Activated naive CD8-positive, alpha-beta T cell treated with anti-CD3 and anti-CD28 coated beads, Interleukin-2, amount 50 U/mL, for 16 hours (primary cell): Measurements from ENCODE around the gene PRSS33.

ENCODE experiments used
- DNase-seq: peaks from one replicate; pipeline ENCODE4 v3.0.0-alpha.2; 2020; ENCODE audit warnings: low read depth, low spot score

PRSS33 gene

DNA sequence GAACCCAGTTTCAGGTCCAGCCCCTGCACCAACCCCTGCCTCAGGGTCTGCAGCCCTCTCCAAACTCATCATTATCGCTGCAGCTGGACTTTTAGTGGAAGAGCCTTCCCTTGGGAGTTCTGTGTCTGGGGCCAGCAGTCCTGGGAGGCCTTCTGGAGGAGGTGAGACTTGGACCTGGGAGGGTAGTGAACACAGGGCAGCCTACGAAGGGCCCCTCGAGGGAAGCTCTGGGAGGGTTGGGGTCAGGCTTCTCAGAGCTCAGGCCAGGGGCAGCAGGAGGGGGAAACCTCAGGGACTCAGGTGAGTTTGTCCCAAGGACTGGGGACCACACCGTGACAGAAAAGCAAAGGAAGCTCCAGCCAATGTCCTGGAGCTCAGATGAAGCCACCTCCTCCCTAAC is 46.2 kb downstream of the PRSS33 start:
- no peak for DNase-seq

DNA sequence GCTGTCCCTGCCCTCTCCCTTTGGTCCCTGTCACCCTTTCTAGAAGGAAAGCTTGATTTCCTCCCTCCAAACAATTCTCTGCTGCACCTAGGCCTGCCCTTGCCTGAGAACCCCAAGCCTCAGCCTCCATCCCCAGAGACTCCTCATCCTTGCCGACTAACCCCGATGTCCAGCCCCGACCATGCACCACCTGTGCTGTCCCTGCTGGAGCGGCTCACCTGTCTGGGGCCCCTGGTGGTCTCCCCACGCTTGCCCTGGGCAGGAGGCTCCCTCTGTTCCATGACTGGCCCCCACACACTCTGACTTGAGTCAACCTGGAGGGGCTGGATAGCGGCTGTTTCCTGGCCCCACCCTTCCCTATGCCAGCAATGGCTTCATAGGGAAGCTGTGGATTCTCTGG is 46.9 kb downstream of the PRSS33 start:
- DNase-seq = no peak

DNA sequence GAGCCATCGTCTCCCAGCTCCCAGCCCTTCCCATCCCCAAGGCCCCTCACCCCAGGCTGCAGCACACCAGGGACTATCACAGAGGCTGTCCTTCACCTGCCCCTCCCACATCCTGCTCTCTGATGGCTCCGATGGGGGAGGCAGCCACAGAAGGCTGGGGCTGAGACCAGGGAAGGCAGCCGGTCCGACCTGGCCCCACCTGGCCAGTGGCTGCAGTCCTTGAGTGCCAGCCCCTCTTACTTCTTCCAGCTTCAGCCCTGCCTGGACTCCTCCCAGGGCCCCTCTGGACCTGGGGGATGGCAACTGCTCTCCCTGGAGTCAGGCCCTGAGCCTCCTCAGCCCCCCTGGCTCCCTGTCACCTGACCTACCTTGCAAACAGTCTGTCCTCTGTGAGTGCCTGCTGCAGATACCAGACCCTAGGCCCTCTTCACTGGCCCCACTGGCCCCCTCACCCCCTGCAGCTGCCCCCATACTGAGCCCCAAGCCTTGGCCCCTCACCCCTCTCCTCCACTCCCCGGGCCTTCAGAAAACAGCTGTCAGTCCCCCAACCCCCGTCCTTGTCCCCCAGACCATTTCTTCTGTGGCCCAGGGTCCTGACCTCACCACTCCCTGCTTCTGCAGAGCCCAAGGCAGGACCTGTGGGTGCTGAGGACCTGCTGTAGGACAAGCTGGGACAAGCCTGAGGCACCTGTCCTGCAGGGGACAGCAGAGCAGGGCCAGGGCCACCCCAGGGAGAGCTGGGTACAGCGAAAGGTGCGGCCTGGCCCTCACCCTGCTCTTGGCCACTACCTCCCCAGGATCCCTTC is 47.5 kb downstream of the PRSS33 start:
- DNase-seq = no peak

DNA sequence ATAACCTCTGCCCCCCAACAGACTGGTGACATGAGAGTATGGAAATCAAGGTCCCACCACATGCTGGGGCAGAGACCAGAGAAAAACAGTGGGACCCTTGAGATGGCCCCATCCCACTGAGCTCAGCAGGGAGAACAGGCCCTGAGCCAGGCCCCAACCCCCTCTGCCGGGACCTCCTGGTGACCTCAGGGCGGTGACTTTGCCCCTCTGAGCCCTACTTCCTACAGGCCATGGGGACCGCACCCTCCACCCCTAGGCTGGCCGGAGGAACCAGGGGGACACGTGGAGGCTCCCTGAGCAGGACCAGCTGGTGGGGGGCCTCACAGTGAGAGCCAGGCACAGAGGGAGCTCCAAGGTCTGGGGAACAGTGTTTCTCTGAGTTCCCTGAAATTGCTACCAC is 48.7 kb downstream of the PRSS33 start:
- no peak for DNase-seq

DNA sequence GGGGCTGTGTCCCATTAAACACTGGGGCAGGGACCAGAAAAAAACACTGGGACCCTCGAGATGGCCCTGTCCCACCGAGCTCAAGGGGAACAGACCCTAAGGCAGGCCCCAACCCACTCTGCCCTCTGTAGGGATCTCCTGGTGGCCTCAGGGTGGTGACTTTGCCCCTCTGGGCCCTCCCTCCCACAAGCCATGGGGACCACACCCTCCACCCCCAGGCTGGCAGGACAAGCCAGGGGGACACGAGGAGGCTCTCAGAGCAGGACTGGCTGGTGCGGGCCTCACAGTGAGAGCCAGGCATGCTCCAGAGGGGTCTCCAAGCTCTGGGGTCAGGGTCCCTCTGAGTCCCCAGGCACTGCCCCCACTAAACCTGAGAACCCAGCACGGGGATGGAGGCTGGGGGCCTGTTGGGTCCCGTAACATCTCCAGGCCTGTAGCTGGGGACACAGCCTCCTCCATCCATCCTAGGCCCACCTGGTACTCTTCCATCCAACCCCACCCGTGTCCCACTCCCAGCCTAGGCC is 49.4 kb downstream of the PRSS33 start:
- DNase-seq = no peak

DNA sequence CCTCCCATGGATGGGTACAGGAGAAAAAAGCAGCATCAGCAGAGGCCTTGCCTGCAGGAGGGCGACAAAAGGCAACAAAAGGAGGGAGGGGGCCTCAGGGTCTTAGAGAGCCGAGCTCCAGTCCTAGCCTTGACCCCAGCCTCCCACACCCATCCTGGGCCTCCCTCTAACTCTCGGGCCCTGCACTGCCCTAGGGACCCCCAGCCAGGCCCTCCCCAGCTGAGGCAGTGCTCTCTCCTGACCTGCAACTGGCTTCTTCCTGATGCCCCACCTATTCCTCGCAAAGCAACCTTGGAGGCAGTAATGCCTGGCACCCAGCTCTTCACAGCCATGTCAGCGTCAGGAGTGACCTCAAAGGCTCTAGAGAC is 50.1 kb downstream of the PRSS33 start:
- DNase-seq = no peak

DNA sequence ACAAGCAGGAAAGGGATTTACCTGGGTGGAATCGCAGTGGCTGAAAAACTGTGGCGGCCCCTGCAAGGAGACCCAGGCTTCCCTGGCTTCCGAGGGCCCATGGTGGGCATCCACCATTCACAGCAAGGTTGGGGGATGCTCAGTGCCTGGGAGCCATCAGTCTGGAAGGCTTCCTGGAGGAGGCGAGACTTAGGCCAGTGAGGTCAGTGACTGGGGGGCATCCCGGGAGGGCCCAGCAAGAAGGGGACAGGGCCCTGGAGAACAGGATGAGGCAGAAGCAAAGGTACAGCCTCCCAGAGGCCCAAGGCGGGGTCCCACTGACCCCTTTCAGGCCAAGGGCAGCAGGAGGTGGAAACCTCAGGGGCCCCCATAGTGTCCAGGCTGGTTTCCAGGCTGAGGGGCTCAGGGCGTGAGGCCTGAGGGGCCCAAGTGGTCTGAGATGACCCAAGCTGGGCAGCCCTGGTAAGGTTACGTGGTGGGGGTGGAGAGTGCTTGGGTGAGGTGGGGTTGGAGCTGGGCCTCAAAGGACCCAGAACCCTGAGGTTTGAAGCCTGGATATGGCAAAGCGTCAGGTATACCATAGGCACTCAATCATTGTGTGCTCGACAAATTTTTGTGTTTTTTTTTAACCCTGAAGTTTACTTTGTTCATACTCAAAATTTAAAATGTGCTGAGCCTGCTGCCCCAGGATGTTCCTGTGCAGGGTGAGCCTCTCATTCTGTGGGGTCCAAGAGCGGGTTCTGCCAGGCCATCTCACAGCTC is 50.7 kb downstream of the PRSS33 start:
- DNase-seq = no peak

DNA sequence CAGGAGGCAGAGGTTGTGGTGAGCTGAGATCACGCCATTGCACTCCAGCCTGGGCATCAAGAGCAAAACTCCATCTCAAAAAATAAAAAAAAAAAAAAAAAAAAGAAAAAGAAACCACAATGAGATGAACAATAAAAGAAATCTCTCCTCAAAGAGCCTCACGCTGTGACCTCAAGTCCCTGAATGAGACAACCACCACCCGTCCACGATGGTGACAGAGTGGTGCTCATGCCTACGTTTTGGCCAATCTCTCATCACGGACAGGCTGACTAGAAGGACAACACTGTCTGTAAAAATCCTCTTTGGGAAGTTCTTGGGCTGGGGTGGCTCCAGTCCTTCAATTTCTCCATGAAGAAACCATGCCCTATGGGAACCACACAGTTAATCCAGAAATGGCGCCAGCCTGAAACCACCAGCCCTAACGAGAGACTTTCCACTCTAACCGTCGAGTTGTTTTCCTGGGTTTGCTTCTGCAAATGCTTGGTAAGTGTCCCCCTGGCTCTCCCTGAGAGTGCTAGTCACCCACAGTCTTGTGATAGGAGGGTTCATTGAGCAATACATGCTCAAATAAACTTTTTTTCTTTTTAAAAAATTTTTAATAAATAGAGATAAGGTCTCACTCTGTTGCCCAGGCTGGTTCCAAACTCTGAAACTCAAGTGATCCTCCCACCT is 52.4 kb downstream of the PRSS33 start:
- no peak for DNase-seq
